GM12874 (cell line): ENCODE measurements around the gene OR51E2.

Experiments used
- TF ChIP-seq, protein P1 (sequence below): IDR thresholded peaks from 2 replicates; pipeline ENCODE4 v1.5.1; 2011; ENCODE audit warnings: low read depth, mild to moderate bottlenecking, control low read depth, low read length, moderate library complexity; ENCODE audit not compliant: insufficient read depth

The OR51E2 gene

DNA sequence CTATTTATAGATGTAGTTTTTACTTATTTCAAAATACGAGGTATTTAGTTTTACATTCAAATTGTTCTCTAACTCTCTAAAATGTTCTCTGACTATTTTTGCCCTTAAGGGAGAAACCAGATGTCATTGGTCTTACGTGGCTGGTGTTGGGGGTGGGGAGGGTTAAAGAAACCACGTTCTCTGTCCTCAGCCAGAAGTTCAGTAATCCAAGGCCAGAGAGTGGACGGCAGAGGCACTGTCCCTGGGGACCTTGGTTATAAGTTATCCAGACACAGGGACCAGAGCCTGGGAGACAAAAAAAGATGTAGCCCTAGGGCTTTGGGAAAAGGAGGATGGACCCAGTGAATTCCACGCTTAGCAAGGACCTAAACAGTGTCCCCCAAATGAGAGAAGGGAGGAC is 54.6 kb downstream of the OR51E2 start:
- TF ChIP-seq, protein P1, sequence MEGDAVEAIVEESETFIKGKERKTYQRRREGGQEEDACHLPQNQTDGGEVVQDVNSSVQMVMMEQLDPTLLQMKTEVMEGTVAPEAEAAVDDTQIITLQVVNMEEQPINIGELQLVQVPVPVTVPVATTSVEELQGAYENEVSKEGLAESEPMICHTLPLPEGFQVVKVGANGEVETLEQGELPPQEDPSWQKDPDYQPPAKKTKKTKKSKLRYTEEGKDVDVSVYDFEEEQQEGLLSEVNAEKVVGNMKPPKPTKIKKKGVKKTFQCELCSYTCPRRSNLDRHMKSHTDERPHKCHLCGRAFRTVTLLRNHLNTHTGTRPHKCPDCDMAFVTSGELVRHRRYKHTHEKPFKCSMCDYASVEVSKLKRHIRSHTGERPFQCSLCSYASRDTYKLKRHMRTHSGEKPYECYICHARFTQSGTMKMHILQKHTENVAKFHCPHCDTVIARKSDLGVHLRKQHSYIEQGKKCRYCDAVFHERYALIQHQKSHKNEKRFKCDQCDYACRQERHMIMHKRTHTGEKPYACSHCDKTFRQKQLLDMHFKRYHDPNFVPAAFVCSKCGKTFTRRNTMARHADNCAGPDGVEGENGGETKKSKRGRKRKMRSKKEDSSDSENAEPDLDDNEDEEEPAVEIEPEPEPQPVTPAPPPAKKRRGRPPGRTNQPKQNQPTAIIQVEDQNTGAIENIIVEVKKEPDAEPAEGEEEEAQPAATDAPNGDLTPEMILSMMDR, result no peak

GRCh38 chr11:4642043-4642442 is 55.6 kb downstream of the OR51E2 start:
- TF ChIP-seq, protein P1, result no peak

DNA sequence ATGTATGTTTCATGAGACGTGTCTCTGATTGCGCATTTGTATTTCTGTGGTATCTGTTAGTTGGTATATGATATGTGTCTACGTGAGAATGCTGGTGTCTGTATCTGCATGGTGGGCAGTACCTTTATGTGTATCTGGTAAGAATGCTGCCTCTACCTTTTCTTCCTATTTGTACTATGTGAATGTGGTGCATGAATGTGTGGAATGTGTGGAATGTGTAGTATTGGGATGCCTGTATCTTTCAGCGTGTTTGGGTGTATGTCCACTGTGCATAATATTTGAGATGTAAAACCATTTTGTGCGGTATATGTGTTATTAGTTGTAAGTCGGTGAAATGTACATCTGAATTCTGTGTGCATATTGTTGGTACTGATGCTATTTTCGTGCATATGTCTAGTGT is 56.2 kb downstream of the OR51E2 start:
- TF ChIP-seq, protein P1, result no peak

GRCh38 chr11:4639931-4640330 is 57.7 kb downstream of the OR51E2 start:
- TF ChIP-seq, protein P1, result no peak

DNA sequence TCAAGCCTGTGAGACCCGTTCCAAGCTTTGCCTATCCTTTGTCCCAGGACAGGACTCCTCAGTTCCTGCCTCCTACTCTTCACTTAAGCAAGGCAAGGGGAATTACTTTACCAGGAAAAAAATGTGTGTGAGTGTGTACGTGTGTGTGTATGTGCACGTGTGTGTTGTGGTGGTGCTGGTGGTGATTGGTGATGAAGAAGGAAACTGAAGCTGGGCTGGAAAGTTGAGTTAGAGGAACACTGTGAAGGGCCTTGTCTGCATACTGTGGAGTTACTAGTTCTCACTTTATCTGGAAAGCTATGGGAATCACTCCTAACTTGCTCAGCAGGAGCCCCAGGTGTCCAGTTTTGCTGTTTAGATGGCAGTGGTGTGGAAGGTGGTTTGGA is 60.0 kb downstream of the OR51E2 start:
- TF ChIP-seq, protein P1, result no peak

DNA sequence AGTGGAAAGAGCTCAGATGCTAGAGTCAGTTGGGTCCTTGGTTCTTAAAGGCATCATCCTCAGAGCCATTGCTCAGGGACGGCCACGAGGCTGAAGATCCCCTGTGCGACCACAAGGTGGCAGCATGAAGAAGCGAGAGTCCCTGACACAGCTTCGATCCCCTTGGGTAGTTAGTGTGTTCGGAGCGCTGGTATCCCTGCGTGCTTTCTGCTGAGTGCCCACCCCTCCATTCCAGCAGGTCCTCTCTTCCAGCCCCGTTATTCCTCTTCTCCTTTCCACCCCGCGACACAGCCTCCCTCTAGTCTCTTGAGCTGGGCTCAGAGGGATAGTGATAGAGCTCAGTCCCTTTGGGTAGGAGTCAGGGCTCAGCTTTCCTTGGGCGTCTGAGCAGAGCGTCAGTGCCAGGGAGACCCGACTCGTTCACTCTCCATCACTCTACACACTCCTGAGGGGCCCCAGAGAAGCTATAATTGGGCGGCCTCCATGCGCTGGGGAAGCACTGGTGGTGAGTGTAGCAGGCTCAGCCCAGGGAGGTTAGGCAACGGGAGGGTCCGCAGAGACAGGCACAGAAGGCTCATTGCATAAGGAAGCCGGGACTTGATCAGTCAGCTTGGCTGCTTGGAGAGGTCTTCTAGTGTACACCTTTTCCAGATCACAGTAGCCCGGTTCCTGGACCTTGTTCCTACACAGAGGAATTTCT is 60.5 kb downstream of the OR51E2 start, which contains the start of gene OR51D1:
Gene OR51D1, plus strand, starts transcription at position 516 of the 700 bp plus-strand sequence. CDS start 2,314 bp downstream, outside the sequence.
- TF ChIP-seq, protein P1, result peak; percentile 90

DNA sequence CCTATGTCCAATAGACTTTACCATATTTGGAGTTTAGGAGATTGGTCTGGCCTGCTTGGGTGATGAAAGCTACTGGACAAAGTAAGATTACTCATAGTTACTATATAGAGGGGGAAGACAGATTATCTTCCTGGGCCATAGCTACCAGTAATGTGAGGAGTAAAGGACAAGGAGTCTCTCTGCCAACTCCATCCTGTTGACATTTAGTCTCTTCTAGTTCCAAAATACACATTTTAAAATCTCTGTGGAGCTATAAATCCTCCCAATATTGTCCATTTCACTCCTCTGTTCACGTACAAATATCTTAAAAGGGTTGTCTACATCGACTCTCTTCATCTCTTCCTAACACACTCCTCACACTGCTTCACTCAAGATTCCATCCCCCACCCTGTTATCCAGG is 61.5 kb downstream of the OR51E2 start:
- TF ChIP-seq, protein P1, result no peak
